HG03280 (cell line): Measurements from ENCODE around the gene PHYHD1.

Experiments used
- ATAC-seq: cut with Tn5 transposase; IDR thresholded peaks from one replicate; pipeline ENCODE4 v1.9.1; 2021; ENCODE audit warnings: mild to moderate bottlenecking, moderate library complexity; ENCODE audit not compliant: unreplicated experiment

Gene PHYHD1

GRCh38 chr9:128899566-128900322 lies 21.0 kb upstream of the PHYHD1 start:
- ATAC-seq: no peak

GRCh38 chr9:128901379-128901778 lies 19.4 kb upstream of the PHYHD1 start:
- no peak for ATAC-seq

GRCh38 chr9:128901822-128902221 lies 19.0 kb upstream of the PHYHD1 start:
- ATAC-seq: no peak

GRCh38 chr9:128902351-128903078 lies 18.3 kb upstream of the PHYHD1 start:
- ATAC-seq: peak; percentile 87

- no peak for ATAC-seq
Measured at GRCh38 chr9:128903079-128903461, 17.7 kb upstream of the PHYHD1 start.

GRCh38 chr9:128903871-128904620 lies 16.7 kb upstream of the PHYHD1 start:
- ATAC-seq: no peak

- no peak for ATAC-seq
Measured at GRCh38 chr9:128905964-128906363, 14.8 kb upstream of the PHYHD1 start.

GRCh38 chr9:128906741-128907140 lies 14.0 kb upstream of the PHYHD1 start:
- no peak for ATAC-seq

- ATAC-seq: no peak
Measured at GRCh38 chr9:128908372-128908771, 12.4 kb upstream of the PHYHD1 start.

GRCh38 chr9:128909859-128910258 lies 10.9 kb upstream of the PHYHD1 start:
- ATAC-seq: no peak

- no peak for ATAC-seq
Measured at GRCh38 chr9:128910906-128911305, 9.9 kb upstream of the PHYHD1 start.

- no peak for ATAC-seq
Measured at GRCh38 chr9:128911529-128912035, 9.2 kb upstream of the PHYHD1 start.

- ATAC-seq: no peak
Measured at GRCh38 chr9:128912270-128912853, 8.4 kb upstream of the PHYHD1 start.

GRCh38 chr9:128913048-128913900 lies 7.5 kb upstream of the PHYHD1 start:
- ATAC-seq: no peak

- no peak for ATAC-seq
Measured at GRCh38 chr9:128913995-128914772, 6.6 kb upstream of the PHYHD1 start.

- no peak for ATAC-seq
Measured at GRCh38 chr9:128916204-128916603, 4.6 kb upstream of the PHYHD1 start.

- no peak for ATAC-seq
Measured at GRCh38 chr9:128916745-128917144, 4.0 kb upstream of the PHYHD1 start.

- ATAC-seq: no peak
Measured at GRCh38 chr9:128917151-128917849, 3.5 kb upstream of the PHYHD1 start.

- no peak for ATAC-seq
Measured at GRCh38 chr9:128918921-128919320, 1.9 kb upstream of the PHYHD1 start.
